ENCODE results near the gene SNAPIN.

The SNAPIN gene

GRCh38 chr1:153646672-153647345, 11.7 kb upstream of the SNAPIN start:
- TF ChIP-seq, protein P1, sequence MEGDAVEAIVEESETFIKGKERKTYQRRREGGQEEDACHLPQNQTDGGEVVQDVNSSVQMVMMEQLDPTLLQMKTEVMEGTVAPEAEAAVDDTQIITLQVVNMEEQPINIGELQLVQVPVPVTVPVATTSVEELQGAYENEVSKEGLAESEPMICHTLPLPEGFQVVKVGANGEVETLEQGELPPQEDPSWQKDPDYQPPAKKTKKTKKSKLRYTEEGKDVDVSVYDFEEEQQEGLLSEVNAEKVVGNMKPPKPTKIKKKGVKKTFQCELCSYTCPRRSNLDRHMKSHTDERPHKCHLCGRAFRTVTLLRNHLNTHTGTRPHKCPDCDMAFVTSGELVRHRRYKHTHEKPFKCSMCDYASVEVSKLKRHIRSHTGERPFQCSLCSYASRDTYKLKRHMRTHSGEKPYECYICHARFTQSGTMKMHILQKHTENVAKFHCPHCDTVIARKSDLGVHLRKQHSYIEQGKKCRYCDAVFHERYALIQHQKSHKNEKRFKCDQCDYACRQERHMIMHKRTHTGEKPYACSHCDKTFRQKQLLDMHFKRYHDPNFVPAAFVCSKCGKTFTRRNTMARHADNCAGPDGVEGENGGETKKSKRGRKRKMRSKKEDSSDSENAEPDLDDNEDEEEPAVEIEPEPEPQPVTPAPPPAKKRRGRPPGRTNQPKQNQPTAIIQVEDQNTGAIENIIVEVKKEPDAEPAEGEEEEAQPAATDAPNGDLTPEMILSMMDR (IDR thresholded peaks at IDR 0.05; ENCODE audit: low read depth, low read length): no peak
- TF ChIP-seq POLR2A (IDR thresholded peaks at IDR 0.05; ENCODE audit: extremely low read depth, insufficient read length) (no peak), MYC (IDR thresholded peaks at IDR 0.05; ENCODE audit: low read depth, low read length) (no peak)
- TF ChIP-seq, protein P2, sequence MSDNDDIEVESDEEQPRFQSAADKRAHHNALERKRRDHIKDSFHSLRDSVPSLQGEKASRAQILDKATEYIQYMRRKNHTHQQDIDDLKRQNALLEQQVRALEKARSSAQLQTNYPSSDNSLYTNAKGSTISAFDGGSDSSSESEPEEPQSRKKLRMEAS (IDR thresholded peaks at IDR 0.05; ENCODE audit: low read depth, low read length): no peak
- DNase-seq (ENCODE audit: low read depth): peak; percentile 30
- no peak overlapping the region for H3K4me3 ChIP-seq (ENCODE audit: low read depth, low read length)

- no peak overlapping the region for H3K4me3 ChIP-seq (ENCODE audit: low read depth, low read length)
- DNase-seq (ENCODE audit: low read depth): no peak
- TF ChIP-seq, protein P2 (IDR thresholded peaks at IDR 0.05; ENCODE audit: low read depth, low read length): no peak
- no peak for TF ChIP-seq MYC (IDR thresholded peaks at IDR 0.05; ENCODE audit: low read depth, low read length)
- TF ChIP-seq, protein P1 (IDR thresholded peaks at IDR 0.05; ENCODE audit: low read depth, low read length): no peak
- no peak for TF ChIP-seq POLR2A (IDR thresholded peaks at IDR 0.05; ENCODE audit: extremely low read depth, insufficient read length)
Observed at GRCh38 chr1:153647346-153647714, 11.2 kb upstream of the SNAPIN start.

- TF ChIP-seq POLR2A (IDR thresholded peaks at IDR 0.05; ENCODE audit: extremely low read depth, insufficient read length) (no peak), MYC (IDR thresholded peaks at IDR 0.05; ENCODE audit: low read depth, low read length) (no peak)
- TF ChIP-seq, protein P2 (IDR thresholded peaks at IDR 0.05; ENCODE audit: low read depth, low read length): no peak
- TF ChIP-seq, protein P1 (IDR thresholded peaks at IDR 0.05; ENCODE audit: low read depth, low read length): no peak
- H3K4me3 ChIP-seq (ENCODE audit: low read depth, low read length): no peak overlapping the region
- no peak for DNase-seq (ENCODE audit: low read depth)
Observed at GRCh38 chr1:153648000-153648643, 10.4 kb upstream of the SNAPIN start.

- no peak for DNase-seq (ENCODE audit: low read depth)
- TF ChIP-seq, protein P2 (IDR thresholded peaks at IDR 0.05; ENCODE audit: low read depth, low read length): no peak
- TF ChIP-seq, protein P1 (IDR thresholded peaks at IDR 0.05; ENCODE audit: low read depth, low read length): no peak
- TF ChIP-seq MYC (IDR thresholded peaks at IDR 0.05; ENCODE audit: low read depth, low read length) (no peak), POLR2A (IDR thresholded peaks at IDR 0.05; ENCODE audit: extremely low read depth, insufficient read length) (peak; percentile 29)
Observed at GRCh38 chr1:153649137-153649862, 9.2 kb upstream of the SNAPIN start.

GRCh38 chr1:153649863-153650235, 8.7 kb upstream of the SNAPIN start:
- DNase-seq (ENCODE audit: low read depth): no peak

More at GRCh38 chr1:153649137-153649862, 9.2 kb upstream of the SNAPIN start:
- H3K4me3 ChIP-seq (ENCODE audit: low read depth, low read length): no peak overlapping the region

More at GRCh38 chr1:153649863-153650235, 8.7 kb upstream of the SNAPIN start:
- H3K4me3 ChIP-seq (ENCODE audit: low read depth, low read length): no peak overlapping the region
- TF ChIP-seq MYC (IDR thresholded peaks at IDR 0.05; ENCODE audit: low read depth, low read length) (no peak; the same call in 1 of the 2 replicates), POLR2A (IDR thresholded peaks at IDR 0.05; ENCODE audit: extremely low read depth, insufficient read length) (peak; percentile 4)
- TF ChIP-seq, protein P1 (IDR thresholded peaks at IDR 0.05; ENCODE audit: low read depth, low read length): no peak
